ENCODE data around the gene PIAS4. TPM values are rescaled to one million over a fixed set of nuclear protein-coding genes. Genes with fewer than 3 reads are reported as not detected.

Gene PIAS4
- total RNA-seq, 1 experiment from 2014 or later: 45.9 TPM

DNA sequence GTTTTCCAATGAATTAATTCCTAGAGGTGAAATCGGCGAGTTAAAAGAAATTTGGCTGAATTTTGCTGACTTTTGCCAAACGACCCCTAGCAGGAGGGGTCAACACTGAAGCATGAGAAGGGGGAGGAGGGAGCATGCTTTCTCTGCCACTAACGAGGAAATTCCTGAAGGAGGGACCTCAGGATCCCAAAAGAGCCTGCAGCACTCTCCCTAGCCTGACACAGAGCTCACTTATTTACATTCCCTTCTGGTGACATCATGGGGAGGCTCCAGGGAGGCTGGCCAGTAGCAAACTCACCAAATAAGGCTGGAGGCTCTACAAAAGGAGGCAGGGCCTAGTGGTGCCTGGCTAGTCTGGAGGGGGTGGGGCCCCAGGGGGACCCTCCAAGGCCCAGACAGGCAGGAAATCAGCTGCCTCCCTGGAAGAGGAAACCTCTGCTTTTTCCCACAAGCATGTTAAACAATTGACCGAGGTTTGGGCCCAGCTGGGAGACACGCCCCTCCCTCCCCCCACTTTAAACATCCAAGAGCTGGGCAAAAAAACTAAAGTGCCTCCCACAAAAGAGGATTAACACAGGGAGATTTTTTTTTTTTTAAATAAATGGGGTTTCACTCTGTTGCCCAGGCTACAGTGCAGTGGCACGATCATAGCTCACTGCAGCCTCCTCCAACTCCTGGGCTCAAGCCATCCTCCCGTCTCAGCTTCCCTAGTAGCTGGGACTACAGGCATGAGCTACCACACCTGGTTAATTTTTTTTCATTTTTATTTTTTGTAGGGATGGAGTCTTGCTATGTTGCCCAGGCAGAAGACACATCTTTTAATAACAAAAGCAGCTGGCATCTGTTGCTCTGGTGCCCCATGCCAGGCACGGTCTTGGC, 38.7 kb upstream of the PIAS4 start (continued):
- TF ChIP-seq, protein P1, sequence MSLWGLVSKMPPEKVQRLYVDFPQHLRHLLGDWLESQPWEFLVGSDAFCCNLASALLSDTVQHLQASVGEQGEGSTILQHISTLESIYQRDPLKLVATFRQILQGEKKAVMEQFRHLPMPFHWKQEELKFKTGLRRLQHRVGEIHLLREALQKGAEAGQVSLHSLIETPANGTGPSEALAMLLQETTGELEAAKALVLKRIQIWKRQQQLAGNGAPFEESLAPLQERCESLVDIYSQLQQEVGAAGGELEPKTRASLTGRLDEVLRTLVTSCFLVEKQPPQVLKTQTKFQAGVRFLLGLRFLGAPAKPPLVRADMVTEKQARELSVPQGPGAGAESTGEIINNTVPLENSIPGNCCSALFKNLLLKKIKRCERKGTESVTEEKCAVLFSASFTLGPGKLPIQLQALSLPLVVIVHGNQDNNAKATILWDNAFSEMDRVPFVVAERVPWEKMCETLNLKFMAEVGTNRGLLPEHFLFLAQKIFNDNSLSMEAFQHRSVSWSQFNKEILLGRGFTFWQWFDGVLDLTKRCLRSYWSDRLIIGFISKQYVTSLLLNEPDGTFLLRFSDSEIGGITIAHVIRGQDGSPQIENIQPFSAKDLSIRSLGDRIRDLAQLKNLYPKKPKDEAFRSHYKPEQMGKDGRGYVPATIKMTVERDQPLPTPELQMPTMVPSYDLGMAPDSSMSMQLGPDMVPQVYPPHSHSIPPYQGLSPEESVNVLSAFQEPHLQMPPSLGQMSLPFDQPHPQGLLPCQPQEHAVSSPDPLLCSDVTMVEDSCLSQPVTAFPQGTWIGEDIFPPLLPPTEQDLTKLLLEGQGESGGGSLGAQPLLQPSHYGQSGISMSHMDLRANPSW (CRISPR knock-in tag; conservative IDR thresholded peaks at IDR 0.05; ENCODE audit: low read depth): no peak
- TF ChIP-seq ETV6 (CRISPR knock-in tag; IDR thresholded peaks at IDR 0.05) (no peak; the same call in 1 of the 2 replicates), NR3C1 (CRISPR knock-in tag; conservative IDR thresholded peaks at IDR 0.05; ENCODE audit: low read depth) (no peak), FOXK1 (CRISPR knock-in tag; IDR thresholded peaks at IDR 0.05) (peak; percentile 98), CREB1 (CRISPR knock-in tag; IDR thresholded peaks at IDR 0.05) (no peak), ZNF263 (CRISPR knock-in tag; IDR thresholded peaks at IDR 0.05; ENCODE audit: low read depth) (0 out of 2 replicates have a peak, but pooled peaks have one; percentile 35), ATF1 (CRISPR knock-in tag; IDR thresholded peaks at IDR 0.05) (no peak), SP1 (CRISPR knock-in tag; conservative IDR thresholded peaks at IDR 0.05) (peak; percentile 44; the same call in 1 of the 2 replicates), TEAD1 (CRISPR knock-in tag; IDR thresholded peaks at IDR 0.05) (peak; percentile 59; the same call in 1 of the 2 replicates), FOXP1 (CRISPR knock-in tag; IDR thresholded peaks at IDR 0.05; ENCODE audit: borderline replicate concordance) (no peak)
- TF ChIP-seq, protein P2, sequence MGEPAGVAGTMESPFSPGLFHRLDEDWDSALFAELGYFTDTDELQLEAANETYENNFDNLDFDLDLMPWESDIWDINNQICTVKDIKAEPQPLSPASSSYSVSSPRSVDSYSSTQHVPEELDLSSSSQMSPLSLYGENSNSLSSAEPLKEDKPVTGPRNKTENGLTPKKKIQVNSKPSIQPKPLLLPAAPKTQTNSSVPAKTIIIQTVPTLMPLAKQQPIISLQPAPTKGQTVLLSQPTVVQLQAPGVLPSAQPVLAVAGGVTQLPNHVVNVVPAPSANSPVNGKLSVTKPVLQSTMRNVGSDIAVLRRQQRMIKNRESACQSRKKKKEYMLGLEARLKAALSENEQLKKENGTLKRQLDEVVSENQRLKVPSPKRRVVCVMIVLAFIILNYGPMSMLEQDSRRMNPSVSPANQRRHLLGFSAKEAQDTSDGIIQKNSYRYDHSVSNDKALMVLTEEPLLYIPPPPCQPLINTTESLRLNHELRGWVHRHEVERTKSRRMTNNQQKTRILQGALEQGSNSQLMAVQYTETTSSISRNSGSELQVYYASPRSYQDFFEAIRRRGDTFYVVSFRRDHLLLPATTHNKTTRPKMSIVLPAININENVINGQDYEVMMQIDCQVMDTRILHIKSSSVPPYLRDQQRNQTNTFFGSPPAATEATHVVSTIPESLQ (CRISPR knock-in tag; IDR thresholded peaks at IDR 0.05): no peak
- TF ChIP-seq, protein P3, sequence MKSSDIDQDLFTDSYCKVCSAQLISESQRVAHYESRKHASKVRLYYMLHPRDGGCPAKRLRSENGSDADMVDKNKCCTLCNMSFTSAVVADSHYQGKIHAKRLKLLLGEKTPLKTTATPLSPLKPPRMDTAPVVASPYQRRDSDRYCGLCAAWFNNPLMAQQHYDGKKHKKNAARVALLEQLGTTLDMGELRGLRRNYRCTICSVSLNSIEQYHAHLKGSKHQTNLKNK (CRISPR knock-in tag; IDR thresholded peaks at IDR 0.05): no peak
- TF ChIP-seq, protein P4, sequence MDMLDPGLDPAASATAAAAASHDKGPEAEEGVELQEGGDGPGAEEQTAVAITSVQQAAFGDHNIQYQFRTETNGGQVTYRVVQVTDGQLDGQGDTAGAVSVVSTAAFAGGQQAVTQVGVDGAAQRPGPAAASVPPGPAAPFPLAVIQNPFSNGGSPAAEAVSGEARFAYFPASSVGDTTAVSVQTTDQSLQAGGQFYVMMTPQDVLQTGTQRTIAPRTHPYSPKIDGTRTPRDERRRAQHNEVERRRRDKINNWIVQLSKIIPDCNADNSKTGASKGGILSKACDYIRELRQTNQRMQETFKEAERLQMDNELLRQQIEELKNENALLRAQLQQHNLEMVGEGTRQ (CRISPR knock-in tag; IDR thresholded peaks at IDR 0.05): no peak

DNA sequence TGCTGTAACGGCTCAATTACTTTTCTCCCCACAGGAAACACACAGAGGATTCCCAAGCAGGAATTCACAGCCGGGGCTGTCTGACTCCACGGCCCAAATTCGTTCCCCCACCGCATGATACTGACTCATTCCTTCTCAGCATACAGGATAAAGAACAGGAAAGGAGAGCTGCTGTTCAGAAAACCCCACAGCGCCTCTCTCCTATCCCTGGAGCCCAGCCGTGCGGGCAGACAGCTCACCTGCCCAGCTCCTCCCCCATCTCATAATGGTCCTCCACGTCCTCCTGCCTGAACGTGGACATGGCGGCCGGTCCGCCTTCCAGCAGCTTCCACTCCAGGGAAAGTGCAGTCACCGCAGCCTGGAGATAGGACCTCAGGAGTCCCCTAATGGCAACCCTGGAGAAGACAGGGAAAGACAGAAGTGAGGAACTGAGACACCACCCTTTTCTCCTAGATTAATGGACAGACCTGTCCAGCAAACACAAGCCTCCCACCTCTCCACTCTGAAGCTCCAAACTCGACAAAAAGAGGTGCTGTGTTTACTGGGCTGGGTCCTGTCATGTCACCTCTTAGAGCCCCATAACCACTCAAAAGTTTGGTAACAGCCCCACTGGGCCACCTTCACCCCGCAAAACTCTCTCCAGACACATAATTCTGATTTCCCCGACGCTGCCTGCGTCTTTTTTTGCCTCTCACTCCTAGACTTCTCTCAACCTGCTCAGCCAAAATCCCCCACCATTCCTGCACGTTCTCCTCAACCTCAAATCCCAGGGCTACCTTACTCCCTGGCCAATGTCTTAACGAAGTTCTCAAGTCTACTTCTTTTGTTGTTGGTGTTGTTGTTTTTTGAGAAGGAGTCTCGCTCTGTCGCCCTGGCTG, 37.9 kb upstream of the PIAS4 start:
- ATAC-seq: no peak
- H3K4me3 Mint-ChIP-seq: peak overlapping the region; percentile 96
- peaks cover 26% of the 10 kb centered on the region for H3K4me1 Mint-ChIP-seq
- ChIA-PET CTCF (interaction anchor here (0.5 to 2.2 kb wide), 16 partner anchors 9 to 208 kb away, joined by 3 to 48 read pairs (median 5); partner anchors contain the start of genes APBA3, ATCAY, MRPL54 and NMRK2), POLR2A (interaction anchor here (0.6 to 4.8 kb wide), 16 partner anchors 11 to 120 kb away, joined by 3 to 142 read pairs (median 4); partner anchors contain the start of genes EEF2 and NMRK2)
- no peaks in the 10 kb centered on the region for H3K9me3 Mint-ChIP-seq
- TF ChIP-seq, protein P5, sequence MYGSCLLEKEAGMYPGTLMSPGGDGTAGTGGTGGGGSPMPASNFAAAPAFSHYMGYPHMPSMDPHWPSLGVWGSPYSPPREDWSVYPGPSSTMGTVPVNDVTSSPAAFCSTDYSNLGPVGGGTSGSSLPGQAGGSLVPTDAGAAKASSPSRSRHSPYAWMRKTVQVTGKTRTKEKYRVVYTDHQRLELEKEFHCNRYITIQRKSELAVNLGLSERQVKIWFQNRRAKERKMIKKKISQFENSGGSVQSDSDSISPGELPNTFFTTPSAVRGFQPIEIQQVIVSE (CRISPR knock-in tag; IDR thresholded peaks at IDR 0.05; ENCODE audit: borderline replicate concordance): no peak
- TF ChIP-seq SP1 (CRISPR knock-in tag; conservative IDR thresholded peaks at IDR 0.05) (no peak), JUN (CRISPR knock-in tag; IDR thresholded peaks at IDR 0.05) (no peak), ESRRA (CRISPR knock-in tag; IDR thresholded peaks at IDR 0.05; ENCODE audit: borderline replicate concordance) (no peak)
- TF ChIP-seq, protein P2 (CRISPR knock-in tag; IDR thresholded peaks at IDR 0.05): no peak
- TF ChIP-seq, protein P6, sequence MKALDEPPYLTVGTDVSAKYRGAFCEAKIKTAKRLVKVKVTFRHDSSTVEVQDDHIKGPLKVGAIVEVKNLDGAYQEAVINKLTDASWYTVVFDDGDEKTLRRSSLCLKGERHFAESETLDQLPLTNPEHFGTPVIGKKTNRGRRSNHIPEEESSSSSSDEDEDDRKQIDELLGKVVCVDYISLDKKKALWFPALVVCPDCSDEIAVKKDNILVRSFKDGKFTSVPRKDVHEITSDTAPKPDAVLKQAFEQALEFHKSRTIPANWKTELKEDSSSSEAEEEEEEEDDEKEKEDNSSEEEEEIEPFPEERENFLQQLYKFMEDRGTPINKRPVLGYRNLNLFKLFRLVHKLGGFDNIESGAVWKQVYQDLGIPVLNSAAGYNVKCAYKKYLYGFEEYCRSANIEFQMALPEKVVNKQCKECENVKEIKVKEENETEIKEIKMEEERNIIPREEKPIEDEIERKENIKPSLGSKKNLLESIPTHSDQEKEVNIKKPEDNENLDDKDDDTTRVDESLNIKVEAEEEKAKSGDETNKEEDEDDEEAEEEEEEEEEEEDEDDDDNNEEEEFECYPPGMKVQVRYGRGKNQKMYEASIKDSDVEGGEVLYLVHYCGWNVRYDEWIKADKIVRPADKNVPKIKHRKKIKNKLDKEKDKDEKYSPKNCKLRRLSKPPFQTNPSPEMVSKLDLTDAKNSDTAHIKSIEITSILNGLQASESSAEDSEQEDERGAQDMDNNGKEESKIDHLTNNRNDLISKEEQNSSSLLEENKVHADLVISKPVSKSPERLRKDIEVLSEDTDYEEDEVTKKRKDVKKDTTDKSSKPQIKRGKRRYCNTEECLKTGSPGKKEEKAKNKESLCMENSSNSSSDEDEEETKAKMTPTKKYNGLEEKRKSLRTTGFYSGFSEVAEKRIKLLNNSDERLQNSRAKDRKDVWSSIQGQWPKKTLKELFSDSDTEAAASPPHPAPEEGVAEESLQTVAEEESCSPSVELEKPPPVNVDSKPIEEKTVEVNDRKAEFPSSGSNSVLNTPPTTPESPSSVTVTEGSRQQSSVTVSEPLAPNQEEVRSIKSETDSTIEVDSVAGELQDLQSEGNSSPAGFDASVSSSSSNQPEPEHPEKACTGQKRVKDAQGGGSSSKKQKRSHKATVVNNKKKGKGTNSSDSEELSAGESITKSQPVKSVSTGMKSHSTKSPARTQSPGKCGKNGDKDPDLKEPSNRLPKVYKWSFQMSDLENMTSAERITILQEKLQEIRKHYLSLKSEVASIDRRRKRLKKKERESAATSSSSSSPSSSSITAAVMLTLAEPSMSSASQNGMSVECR (CRISPR knock-in tag; IDR thresholded peaks at IDR 0.05; ENCODE audit: borderline replicate concordance): no peak
- DNase-seq (ENCODE audit: low spot score): peak; percentile 40
- peaks cover 24% of the 10 kb centered on the region for H3K36me3 Mint-ChIP-seq
- H3K27ac Mint-ChIP-seq: peak overlapping the region; percentile 100
- H3K27me3 Mint-ChIP-seq (ENCODE audit: low read depth): no peaks in the 10 kb centered on the region; the same call in 1 of the 2 replicates

All from WTC11 (cell line).